Suprapubic skin (tissue), 4 donors: ENCODE measurements around the gene LSG1.

ENCODE experiments used
- CTCF ChIP-seq, 2 donors: fragments of 200-600 bp in 1 of 2; fragments of 450-650 bp in 1 of 2; sonication (generic) in 1 of 2; IDR thresholded peaks; one replicate each; pipeline ENCODE4 v1.5.1; 2016 to 2019; ENCODE audit warnings: antibody characterized with exemption in 2 of 2, mild to moderate bottlenecking in 1 of 2, moderate library complexity in 1 of 2
- EP300 ChIP-seq: sonication (generic); formaldehyde crosslinking; IDR thresholded peaks from one replicate; pipeline ENCODE4 v1.6.1; 2017; ENCODE audit warnings: antibody characterized with exemption
- POLR2A ChIP-seq, 2 donors: fragments of 450-650 bp; IDR thresholded peaks; one replicate each; pipeline ENCODE4 v1.6.1; 2017; ENCODE audit warnings: antibody characterized with exemption in 2 of 2, mild to moderate bottlenecking in 2 of 2, moderate library complexity in 2 of 2
- POLR2AphosphoS5 ChIP-seq, 3 donors: sonication (generic); formaldehyde crosslinking; IDR thresholded peaks; one replicate each; pipeline ENCODE4 v1.6.1; 2017; ENCODE audit warnings: antibody characterized with exemption in 3 of 3

GRCh38 chr3:194621947-194622346 is 50.0 kb downstream of the LSG1 start:
- TF ChIP-seq POLR2AphosphoS5 (IDR thresholded peaks at IDR 0.05), result no peak
- TF ChIP-seq CTCF (IDR thresholded peaks at IDR 0.05), result no peak
- no peak for TF ChIP-seq EP300
- no peak for TF ChIP-seq POLR2A (IDR thresholded peaks at IDR 0.05)
